GM18517 (cell line): ENCODE data around the gene STAG3.
A peak's percentile ranks its signal among the peaks of the same experiment; 100 is the strongest.
"Not testable (repeated sequence)": the region's sequence is repeated elsewhere in the genome, so short reads cannot be mapped to it uniquely, and the experiment has no call there.

Source experiments
- ATAC-seq: cut with Tn5 transposase; IDR thresholded peaks from one replicate; pipeline ENCODE4 v1.9.1; 2021; ENCODE audit warnings: mild to moderate bottlenecking, moderate library complexity; ENCODE audit not compliant: unreplicated experiment

The STAG3 gene

DNA sequence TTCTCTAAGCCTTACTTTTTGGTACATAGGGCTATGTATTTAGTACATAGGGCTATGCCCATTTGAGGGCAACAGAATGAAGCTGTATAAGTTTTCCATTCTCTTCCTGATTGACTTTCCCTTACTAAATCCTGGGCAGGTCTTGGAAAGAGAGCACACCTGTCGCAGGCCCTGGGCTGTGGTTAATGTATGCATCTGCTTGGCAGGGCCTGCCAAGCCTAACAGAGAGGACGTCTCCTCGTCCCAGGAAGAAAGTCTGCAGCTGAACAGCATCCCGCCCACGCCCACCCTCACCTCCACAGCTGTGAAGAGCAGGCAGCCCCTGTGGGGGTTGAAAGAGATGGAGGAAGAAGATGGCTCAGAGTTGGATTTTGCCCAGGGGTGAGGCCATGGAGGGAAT is 33.1 kb downstream of the STAG3 start:
- no peak for ATAC-seq

DNA sequence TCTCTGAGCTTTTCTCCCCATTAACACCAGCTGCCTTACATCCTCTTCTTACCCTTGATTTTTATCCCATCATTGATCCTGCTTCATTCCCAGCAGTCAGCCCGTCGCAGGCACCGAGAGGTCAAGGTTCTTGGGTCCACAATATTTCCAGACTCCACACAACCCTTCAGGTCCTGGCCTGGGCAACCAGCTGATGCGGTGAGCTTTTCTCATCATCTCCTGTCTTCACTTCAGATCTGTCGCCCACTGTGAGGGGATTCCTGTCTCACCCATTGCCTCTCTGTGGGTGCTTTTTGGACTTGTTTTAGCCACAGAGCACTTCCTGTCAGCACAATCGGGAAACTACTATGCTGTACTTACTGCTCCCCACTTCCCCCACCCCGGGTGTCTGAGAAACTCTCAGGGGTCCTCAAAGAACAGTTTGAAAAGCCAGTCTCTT is 33.6 kb downstream of the STAG3 start:
- ATAC-seq, result no peak

DNA sequence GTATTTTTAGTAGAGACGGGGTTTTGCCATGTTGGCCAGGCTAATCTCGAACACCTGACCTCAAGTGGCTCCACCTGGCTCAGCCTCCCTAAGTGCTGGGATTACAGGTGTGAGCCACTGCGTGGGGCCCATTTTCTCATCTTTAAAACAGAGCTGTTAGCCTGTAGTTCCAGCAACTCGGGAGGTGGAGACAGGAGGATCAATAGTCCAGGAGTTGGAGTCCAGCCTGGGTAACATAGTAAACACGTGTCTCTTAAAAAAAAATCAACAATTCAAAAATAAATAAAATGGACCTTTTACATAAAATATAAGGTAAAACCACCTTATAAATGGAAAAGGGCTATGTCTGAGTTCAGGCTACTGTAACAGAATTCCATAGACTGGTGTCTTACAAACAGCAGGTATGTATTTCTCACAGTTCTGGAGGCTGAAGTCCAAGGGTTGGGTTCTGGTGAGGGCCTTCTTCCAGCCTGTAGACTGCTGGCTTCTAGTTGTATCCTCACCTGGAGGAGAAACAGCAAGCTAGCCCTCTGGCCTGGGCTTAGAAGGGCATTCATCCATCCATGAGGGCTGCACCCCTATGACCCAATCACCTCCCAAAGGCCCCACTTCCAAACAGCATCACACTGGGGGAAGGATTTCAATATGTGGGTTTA is 35.0 kb downstream of the STAG3 start:
- ATAC-seq, result no peak

DNA sequence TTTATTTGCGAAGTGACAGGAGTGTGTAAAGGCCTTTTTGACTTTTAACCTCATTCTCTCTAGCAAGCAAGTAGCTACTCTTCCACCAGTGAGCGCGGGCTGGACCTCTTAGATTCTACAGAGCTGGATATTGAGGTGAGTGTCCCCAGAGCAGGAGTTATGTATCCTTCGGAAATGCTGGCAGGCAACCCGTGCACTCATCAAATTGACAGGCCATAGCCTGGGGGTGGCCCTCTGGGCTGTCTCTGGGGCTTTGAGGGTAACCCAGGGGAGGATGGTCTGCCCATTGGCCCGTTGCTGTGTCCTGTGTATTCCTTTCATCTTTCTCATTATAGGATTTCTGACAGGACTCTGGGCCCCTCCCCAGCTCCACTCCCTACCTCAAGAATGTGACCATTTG is 36.0 kb downstream of the STAG3 start:
- no peak for ATAC-seq

DNA sequence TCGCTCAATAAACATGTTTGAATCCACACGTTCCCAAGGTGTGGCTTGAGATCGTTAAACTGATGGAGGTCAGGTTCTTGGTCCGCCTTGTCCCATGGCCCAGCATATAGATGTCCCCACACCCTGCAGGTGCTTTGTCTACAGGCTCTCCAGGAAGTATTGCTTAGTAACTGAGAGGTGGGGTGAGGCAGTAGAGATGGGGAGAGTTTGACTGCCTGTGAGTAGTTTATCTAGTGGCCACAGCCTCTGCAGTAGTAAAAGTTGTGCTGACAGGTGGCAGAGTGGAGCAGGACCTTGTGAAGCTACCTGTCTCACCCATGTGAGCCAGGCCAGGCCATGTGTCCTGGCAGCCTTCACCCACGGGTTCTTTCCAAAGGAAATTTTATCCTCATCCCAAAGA is 36.6 kb downstream of the STAG3 start:
- ATAC-seq, result not testable (repeated sequence)

DNA sequence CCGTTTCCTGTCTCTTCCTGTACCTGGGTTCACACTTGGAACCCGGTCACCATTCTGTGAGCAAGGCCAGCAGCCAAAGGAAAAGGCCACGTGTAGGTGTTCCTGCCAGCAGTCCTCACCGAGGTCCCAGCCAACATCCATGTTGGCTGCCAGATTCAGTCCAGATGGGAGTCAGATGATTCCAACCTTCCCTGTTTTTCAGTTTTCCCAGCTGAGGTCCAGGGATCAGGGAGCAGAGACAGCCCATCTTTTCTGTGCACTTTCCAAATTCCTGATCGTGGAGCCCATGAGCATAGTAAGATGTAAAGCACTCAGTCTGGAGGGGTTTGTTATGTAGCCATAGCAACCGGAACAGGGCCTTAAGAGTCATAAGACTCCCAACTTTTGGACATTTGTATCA is 38.2 kb downstream of the STAG3 start:
- ATAC-seq, result no peak

DNA sequence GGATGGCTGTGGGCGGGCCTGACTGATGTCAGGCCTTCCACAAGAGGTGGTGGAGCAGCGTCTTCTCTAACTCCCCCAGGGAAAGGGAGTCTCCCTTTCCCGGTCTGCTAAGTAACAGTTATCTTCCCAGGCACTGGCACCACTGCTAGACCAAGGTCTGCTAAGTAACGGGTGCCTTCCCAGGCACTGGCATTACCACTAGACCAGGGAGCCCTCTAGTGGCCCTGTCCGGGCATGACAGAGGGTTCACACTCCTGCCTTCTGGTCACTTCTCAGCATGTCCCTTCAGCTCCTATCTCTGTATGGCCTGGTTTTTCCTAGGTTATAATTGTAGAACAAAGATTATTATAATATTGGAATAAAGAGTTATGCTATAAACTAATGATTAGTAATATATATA is 40.2 kb downstream of the STAG3 start:
- peak; percentile 37 for ATAC-seq

DNA sequence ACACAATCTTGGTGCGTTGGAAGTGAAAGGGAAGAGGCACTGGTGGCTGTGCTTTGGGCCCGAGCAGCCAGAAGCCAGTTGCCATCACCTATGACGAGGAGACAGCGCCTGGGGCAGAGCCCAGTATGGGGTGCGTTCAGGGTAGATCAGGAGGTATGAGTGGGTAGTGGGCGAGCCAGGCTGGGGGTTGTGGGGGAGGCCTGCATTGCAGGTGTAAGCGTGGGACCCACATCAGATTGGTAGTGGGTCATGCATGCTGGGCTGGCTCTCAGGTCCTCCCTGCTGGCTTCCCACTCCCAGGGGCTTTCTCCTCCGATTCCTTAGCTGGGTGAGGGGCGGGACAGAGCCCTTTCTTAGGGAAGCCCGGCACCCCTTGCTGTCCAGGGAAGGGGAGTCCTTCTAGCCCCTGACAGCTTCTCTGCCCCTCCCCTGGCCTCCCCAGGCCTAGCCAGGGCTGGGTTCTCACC is 41.6 kb downstream of the STAG3 start:
- no peak for ATAC-seq

DNA sequence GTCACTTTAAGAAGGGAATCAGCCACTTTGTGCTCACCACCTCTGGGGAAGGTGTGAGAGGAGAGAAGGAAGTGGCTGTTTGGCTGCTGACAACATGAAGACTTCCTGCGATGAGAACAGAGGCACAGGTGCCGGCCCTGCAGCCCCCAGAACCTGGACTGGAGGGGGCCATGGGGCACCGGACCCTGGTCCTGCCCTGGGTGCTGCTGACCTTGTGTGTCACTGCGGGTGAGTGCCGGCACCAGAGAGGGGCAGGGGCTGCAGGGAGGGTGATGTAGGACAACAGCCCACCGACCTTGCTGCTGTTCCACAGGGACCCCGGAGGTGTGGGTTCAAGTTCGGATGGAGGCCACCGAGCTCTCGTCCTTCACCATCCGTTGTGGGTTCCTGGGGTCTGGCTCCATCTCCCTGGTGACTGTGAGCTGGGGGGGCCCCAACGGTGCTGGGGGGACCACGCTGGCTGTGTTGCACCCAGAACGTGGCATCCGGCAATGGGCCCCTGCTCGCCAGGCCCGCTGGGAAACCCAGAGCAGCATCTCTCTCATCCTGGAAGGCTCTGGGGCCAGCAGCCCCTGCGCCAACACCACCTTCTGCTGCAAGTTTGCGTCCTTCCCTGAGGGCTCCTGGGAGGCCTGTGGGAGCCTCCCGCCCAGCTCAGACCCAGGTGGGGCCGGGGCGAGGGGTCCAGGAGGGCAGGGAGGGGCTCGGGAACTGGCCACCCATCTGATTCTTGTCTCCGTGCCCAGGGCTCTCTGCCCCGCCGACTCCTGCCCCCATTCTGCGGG is 42.3 kb downstream of the STAG3 start, which contains the start of gene PVRIG:
PVRIG (plus strand) TSS at position 149 of the 785 bp plus-strand sequence; CDS start at position 171, 22 bp downstream.
- ATAC-seq, result not testable (repeated sequence)

DNA sequence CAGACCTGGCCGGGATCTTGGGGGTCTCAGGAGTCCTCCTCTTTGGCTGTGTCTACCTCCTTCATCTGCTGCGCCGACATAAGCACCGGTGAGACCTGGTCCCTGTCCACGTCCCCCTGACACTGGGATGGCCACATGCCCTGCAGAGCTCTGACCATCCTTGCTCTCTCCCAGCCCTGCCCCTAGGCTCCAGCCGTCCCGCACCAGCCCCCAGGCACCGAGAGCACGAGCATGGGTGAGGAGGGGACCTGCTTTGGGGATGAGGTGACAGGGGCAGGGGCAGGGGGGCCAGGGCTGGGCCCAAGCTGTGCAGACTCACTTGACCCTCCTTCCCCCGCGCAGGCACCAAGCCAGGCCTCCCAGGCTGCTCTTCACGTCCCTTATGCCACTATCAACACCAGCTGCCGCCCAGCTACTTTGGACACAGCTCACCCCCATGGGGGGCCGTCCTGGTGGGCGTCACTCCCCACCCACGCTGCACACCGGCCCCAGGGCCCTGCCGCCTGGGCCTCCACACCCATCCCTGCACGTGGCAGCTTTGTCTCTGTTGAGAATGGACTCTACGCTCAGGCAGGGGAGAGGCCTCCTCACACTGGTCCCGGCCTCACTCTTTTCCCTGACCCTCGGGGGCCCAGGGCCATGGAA is 43.0 kb downstream of the STAG3 start:
- no peak for ATAC-seq

DNA sequence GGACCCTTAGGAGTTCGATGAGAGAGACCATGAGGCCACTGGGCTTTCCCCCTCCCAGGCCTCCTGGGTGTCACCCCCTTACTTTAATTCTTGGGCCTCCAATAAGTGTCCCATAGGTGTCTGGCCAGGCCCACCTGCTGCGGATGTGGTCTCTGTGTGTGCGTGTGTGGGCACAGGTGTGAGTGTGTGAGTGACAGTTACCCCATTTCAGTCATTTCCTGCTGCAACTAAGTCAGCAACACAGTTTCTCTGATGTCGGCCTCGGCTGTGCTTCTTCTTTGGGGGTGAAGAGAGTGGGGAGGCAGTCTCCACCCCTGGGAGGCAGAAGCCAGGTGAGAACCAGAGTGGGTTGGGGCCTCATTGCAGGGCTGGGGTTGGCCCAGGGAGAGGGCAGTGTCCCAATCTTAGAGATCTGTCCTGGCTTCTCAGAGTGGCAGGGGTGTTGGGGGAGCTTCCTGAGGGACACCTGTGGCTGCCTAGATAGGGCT is 43.6 kb downstream of the STAG3 start:
- ATAC-seq, result peak; percentile 59

DNA sequence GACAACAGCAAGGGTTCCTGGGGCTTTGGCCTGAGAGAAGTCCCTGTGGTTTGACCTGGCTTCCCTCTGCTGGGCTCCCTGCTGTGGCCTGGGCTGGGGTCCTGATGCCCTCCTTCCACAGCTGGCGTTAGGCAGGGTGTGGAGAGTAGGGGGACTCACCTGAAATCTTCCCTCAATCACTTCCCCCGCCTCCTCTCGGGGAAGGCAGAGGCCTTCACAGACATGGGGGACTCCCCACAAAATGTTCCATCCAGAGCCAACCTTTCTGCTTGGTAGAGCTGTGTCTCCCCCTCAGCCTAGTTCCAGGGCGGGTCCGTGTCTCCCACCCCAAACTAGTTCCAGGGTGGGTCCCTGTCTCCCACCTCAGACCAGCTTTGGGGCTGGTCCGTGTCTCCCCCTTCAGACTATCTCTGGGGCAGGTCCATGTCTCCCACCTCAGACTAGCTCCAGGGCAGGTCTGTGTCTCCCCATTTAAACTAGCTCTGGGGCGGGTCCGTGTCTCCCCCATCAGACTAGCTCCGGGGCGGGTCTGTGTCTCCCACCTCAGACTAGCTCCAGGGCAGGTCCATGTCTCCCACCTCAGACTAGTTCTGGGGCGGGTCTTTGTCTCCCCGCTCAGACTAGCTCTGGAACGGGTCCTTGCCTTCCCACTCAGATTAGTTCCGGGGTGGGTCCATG is 44.2 kb downstream of the STAG3 start:
- ATAC-seq, result no peak

DNA sequence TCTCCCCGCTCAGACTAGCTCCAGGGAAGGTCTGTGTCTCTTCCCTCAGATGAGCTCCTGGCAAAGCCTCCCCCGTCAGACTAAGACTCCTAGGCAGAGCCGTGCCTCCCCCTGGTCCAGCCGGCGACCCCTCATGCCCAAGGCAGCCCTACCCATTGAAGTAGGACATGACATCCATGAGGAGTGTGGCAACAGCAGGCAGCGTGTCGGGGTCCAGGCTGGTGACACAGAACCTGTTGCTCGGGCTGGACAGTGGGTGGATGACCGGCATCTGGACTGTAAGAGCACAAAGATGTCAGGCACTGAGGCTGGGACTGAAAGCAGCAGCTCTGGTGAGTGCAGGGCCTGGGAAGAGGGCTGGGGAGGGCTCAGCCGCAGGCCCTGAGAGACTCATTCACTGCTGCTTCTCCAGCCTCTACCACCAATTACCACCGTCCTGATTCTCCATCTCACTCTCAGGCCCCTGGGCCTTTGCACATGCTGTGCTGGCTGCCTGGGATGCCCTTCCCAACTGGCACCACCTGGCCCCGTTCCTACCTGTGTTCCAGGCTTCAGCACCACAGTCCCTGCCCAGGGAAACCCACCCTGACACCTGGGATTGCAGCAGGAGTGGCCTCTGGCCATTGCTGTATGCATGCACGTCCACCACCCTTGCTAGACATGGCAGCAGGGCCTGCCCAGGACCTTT is 44.9 kb downstream of the STAG3 start:
- ATAC-seq, result no peak

DNA sequence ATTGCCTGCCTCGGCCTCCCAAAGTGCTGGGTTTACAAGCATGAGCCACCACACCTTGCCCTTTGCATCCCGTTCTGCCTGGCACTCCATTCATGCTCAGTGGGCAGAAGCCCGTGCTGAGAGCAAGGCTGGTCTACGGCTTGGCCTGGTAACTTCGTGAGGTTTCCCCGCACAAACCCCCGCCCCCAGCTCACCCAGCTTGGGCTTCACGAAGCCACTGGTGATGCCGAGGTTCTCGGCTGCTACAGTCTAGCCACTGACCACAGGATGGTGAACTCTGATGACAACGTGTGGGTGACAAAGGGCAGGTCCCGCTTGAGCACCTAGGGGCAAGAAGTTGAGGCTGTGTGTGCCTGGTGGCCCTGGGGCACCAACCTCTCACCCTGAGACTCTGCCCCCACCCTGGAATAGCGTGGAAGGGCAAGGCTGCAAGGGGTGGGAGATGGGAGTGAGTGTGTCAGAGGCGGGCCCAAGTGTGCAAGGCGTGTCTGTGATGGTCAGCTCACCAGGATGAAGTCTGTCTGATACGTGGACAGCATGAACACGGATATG is 45.7 kb downstream of the STAG3 start:
- not testable (repeated sequence) for ATAC-seq

DNA sequence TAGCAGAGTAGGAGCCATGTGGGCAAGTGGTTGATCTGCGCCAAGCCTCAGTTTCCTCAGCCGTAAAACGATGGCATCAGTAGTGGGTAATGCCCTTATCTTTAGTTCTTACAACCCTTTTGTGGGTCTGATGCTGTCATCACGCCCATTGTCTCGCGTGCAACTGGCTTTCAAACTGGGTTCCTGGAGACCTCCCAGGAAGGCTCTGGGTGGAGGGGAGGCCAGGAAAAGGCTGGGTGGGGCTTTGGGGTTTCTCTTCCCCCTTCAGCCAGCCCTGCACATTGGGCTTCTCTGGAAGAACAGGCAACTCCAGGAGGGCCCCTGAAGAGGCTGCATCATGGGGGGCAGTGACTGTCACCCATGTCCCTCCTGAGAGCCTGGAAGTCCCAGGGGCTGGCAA is 47.2 kb downstream of the STAG3 start:
- ATAC-seq, result not testable (repeated sequence)

DNA sequence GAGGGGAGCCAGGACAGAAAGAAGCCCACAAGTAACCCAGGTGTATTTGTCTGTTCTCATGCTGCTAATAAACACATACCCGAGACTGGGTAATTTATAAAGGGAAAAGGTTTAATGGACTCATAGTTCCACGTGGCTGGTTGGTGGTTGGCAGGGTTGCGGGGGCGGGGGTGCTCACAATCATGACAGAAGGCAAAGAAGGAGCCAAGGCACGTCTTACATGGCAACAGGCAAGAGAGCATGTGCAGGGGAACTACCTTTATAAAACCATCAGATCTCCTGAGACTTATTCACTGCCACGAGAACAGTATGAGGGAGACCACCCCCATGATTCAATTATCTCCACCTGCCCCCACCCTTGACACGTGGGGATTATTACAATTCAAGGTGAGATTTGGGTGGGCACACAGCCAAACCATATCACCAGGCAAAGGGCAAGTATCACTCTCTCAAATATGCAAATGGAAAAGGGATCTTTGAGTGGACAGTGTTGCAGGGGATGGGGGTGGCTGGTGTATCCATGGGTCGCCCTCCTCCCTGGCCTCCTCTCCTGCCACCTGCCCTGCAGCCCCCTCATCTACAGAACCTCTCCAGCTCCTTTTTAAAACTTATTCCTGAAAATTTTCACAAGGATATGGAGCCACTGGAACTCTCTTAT is 57.1 kb downstream of the STAG3 start:
- not testable (repeated sequence) for ATAC-seq

DNA sequence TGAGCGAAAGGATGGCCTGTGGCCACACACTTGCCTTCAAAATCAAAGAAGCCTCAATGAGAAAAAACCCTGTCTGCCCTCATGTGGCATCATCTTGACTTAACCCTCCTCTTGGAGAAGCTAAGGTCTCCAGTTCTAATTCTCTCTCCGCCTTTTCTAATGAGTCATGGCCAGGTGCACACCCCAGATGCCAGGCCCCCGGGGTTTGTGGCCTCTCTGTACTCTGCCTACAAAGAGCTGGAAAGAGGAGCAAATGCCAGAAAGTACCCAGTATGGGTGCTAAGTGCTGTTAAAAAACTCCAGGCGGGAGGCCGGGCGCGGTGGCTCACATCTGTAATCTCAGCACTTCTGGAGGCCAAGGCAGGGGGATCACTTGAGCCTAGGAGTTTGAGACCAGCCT is 62.3 kb downstream of the STAG3 start:
- ATAC-seq, result not testable (repeated sequence)

DNA sequence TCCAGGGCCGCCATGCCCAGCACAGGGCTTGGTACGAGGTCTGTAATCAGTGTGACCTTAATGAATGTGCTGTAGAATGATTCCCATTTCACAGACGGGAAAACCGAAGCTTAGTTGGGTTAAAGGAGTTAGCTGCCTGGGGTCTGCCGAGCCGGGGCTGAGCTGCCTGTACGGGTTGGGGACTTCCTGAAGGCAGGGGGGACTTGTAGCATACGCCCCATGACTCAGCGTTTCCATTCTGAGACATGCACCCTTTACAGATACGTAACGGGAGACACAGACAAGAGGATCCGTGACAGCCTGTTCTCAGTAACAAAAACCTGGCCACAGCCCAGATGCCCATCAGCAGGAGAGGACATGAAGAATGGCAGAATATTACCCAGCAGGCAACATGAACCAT is 65.7 kb downstream of the STAG3 start:
- not testable (repeated sequence) for ATAC-seq

DNA sequence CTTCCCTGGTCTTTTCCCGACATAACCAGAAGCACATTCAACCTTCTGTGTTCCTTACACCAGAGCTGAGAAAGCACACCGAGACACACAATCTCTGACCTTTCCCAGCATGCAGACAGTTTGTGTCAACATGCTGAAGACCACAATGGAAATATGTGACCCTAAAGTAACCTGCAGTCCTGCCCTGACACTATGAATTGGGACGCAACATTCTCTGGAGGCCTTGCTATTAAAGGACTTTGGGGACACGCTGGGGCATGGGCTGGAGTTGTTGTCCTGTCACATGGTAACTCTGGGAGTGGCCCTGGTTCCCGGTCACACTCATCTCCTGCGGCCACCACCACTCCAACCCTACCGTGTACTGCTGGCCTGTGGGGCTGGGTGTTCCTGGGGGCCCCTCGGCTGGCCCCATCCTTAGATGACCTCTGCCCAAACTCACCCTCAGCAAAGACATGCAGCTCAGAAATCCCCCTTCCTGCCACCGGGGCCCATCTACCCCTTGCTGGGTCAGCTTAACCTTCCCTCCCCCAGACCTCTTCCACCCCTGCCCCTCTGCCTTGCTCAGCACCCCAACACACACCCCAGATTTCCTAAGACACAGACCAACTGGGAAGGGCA is 67.4 kb downstream of the STAG3 start:
- ATAC-seq, result not testable (repeated sequence)
